Astrocyte (in vitro differentiated cells and primary cell): ENCODE results near the gene ZNF526. TPM values are rescaled to one million over a fixed set of nuclear protein-coding genes. Genes with fewer than 3 reads are reported as not detected.

Experiments
- DNase-seq: peaks from one replicate; pipeline ENCODE4 v3.0.0-alpha.2; 2010; ENCODE audit warnings: low read depth
- FAIRE-seq: peaks from 2 replicates; lab custom pipeline; 2011; peaks lifted over from hg19 to GRCh38; lab: Jason Lieb, UNC
- H2AFZ ChIP-seq: 2 replicates; pipeline ENCODE4 v1.6.0; 2012; ENCODE audit warnings: low read depth, low read length, inconsistent platforms
- H3K27ac ChIP-seq: 2 replicates; pipeline ENCODE4 v1.5.1; 2011; ENCODE audit warnings: low read depth, low read length, inconsistent platforms
- H3K27me3 ChIP-seq: 2 replicates; pipeline ENCODE4 v1.6.0; 2011; ENCODE audit warnings: low read length, inconsistent platforms; ENCODE audit not compliant: insufficient read depth
- H3K36me3 ChIP-seq: 2 replicates; pipeline ENCODE4 v1.5.1; 2011; ENCODE audit warnings: low read length, inconsistent platforms; ENCODE audit not compliant: insufficient read depth
- H3K4me1 ChIP-seq: 2 replicates; pipeline ENCODE4 v1.5.1; 2011; ENCODE audit warnings: low read length, inconsistent platforms; ENCODE audit not compliant: insufficient read depth
- H3K4me2 ChIP-seq: 2 replicates; pipeline ENCODE4 v1.6.0; 2012; ENCODE audit warnings: low read length, inconsistent platforms
- H3K4me3 ChIP-seq: 2 replicates; pipeline ENCODE4 v1.5.1; 2011; ENCODE audit warnings: low read depth, mild to moderate bottlenecking, low read length, inconsistent platforms; ENCODE audit not compliant: insufficient read depth
- H3K79me2 ChIP-seq: 2 replicates; pipeline ENCODE4 v1.6.0; 2012; ENCODE audit warnings: mild to moderate bottlenecking, low read length, inconsistent platforms; ENCODE audit not compliant: insufficient read depth
- H3K9ac ChIP-seq: 2 replicates; pipeline ENCODE4 v1.6.0; 2012; ENCODE audit warnings: mild to moderate bottlenecking, low read length, inconsistent platforms
- H3K9me3 ChIP-seq: 2 replicates; pipeline ENCODE4 v1.5.1; 2012; ENCODE audit warnings: low read depth, mild to moderate bottlenecking, low read length, inconsistent platforms; ENCODE audit not compliant: insufficient read depth
- H4K20me1 ChIP-seq: 2 replicates; pipeline ENCODE4 v1.6.0; 2012; ENCODE audit warnings: low read length, inconsistent platforms; ENCODE audit not compliant: insufficient read depth
- H3K27ac Mint-ChIP-seq: one replicate; pipeline ENCODE4 v1.8.0; 2021; ENCODE audit warnings: mild to moderate bottlenecking, mixed read lengths; ENCODE audit not compliant: unreplicated experiment
- H3K27me3 Mint-ChIP-seq: one replicate; pipeline ENCODE4 v1.8.0; 2021; ENCODE audit warnings: low read depth, mixed read lengths; ENCODE audit not compliant: unreplicated experiment
- H3K36me3 Mint-ChIP-seq: one replicate; pipeline ENCODE4 v1.8.0; 2021; ENCODE audit warnings: low read depth, mixed read lengths; ENCODE audit not compliant: unreplicated experiment
- H3K4me1 Mint-ChIP-seq: one replicate; pipeline ENCODE4 v1.8.0; 2021; ENCODE audit warnings: low read depth, mixed read lengths; ENCODE audit not compliant: unreplicated experiment
- H3K4me3 Mint-ChIP-seq: one replicate; pipeline ENCODE4 v1.8.0; 2021; ENCODE audit warnings: mild to moderate bottlenecking, moderate library complexity, mixed read lengths; ENCODE audit not compliant: unreplicated experiment
- H3K9me3 Mint-ChIP-seq: one replicate; pipeline ENCODE4 v1.8.0; 2021; ENCODE audit warnings: mild to moderate bottlenecking, mixed read lengths; ENCODE audit not compliant: unreplicated experiment
- CTCF ChIP-seq: IDR thresholded peaks from 2 replicates; pipeline ENCODE4 v1.5.1; 2011; ENCODE audit warnings: low read depth, mild to moderate bottlenecking, inconsistent platforms, low read length, moderate library complexity; ENCODE audit not compliant: insufficient read depth
- EZH2 ChIP-seq: IDR thresholded peaks from 2 replicates; pipeline ENCODE4 v1.6.1; 2012; ENCODE audit warnings: mild to moderate bottlenecking, low read length, inconsistent platforms; ENCODE audit not compliant: insufficient read depth
- total RNA-seq: library from RNA; stranded (reverse); gene quantifications from 2 replicates; pipeline ENCODE4 v1.2.1, GENCODE V29; 2021

The ZNF526 gene
- total RNA-seq, 1 donor from 2014 or later, result 20.2 TPM

GRCh38 chr19:42244347-42245220, 24.5 kb downstream of the ZNF526 start:
- Histone ChIP-seq H3K4me1 (peaks cover 29% of the 10 kb centered on the region), H3K4me2 (peak overlapping the region; percentile 88), H3K27me3 (no peaks in the 10 kb centered on the region), H4K20me1 (peaks cover 50% of the 10 kb centered on the region), H3K27ac (peak overlapping the region; percentile 62), H3K79me2 (peaks cover 51% of the 10 kb centered on the region), H3K4me3 (peak overlapping the region; percentile 97), H3K9me3 (no peaks in the 10 kb centered on the region), H3K9ac (peak overlapping the region; percentile 95), H2AFZ (peak overlapping the region; percentile 55), H3K36me3 (peaks cover 4% of the 10 kb centered on the region)
- H3K27me3 Mint-ChIP-seq, result no peaks in the 10 kb centered on the region
- no peaks in the 10 kb centered on the region for H3K9me3 Mint-ChIP-seq
- H3K4me3 Mint-ChIP-seq, result peak overlapping the region; percentile 89
- peaks cover 2% of the 10 kb centered on the region for H3K36me3 Mint-ChIP-seq
- DNase-seq, result peak; percentile 86
- peak; percentile 84 for FAIRE-seq
- TF ChIP-seq CTCF, result peak; percentile 43
- TF ChIP-seq EZH2, result no peak
- H3K4me1 Mint-ChIP-seq, result peaks cover 29% of the 10 kb centered on the region
- peak overlapping the region; percentile 94 for H3K27ac Mint-ChIP-seq

- H3K4me3 ChIP-seq, result no peak overlapping the region
- Mint-ChIP-seq H3K9me3 (no peaks in the 10 kb centered on the region), H3K27ac (peak overlapping the region; percentile 94), H3K4me1 (peaks cover 31% of the 10 kb centered on the region), H3K36me3 (peaks cover 4% of the 10 kb centered on the region), H3K4me3 (peak overlapping the region; percentile 89), H3K27me3 (no peaks in the 10 kb centered on the region)
- peak overlapping the region; percentile 55 for H2AFZ ChIP-seq
- FAIRE-seq, result no peak
- peak overlapping the region; percentile 53 for H3K27ac ChIP-seq
- H3K27me3 ChIP-seq, result no peaks in the 10 kb centered on the region
- H3K9ac ChIP-seq, result peak overlapping the region; percentile 25
- no peak for DNase-seq
- H4K20me1 ChIP-seq, result peaks cover 50% of the 10 kb centered on the region
- H3K4me2 ChIP-seq, result peak overlapping the region; percentile 88
- H3K36me3 ChIP-seq, result peaks cover 11% of the 10 kb centered on the region
- H3K79me2 ChIP-seq, result peaks cover 51% of the 10 kb centered on the region
- H3K9me3 ChIP-seq, result no peaks in the 10 kb centered on the region
- H3K4me1 ChIP-seq, result peaks cover 30% of the 10 kb centered on the region
- TF ChIP-seq EZH2 (no peak), CTCF (no peak)
Observed at GRCh38 chr19:42245231-42245630, 25.1 kb downstream of the ZNF526 start.
